LoVo (cell line): ENCODE data around the gene TMEM119.

Experiments used
- DNase-seq: peaks from one replicate; pipeline ENCODE4 v3.0.0-alpha.2; 2016; ENCODE audit warnings: low spot score

The TMEM119 gene

GRCh38 chr12:108616359-108616758, 18.5 kb upstream of the TMEM119 start:
- no peak for DNase-seq

GRCh38 chr12:108615918-108616317, 18.0 kb upstream of the TMEM119 start:
- DNase-seq = no peak

- DNase-seq = no peak
Observed at GRCh38 chr12:108614639-108615038, 16.8 kb upstream of the TMEM119 start.

- no peak for DNase-seq
Observed at GRCh38 chr12:108614041-108614440, 16.2 kb upstream of the TMEM119 start.

GRCh38 chr12:108613548-108613947, 15.7 kb upstream of the TMEM119 start:
- DNase-seq = no peak

- no peak for DNase-seq
Observed at GRCh38 chr12:108612788-108613282, 15.0 kb upstream of the TMEM119 start.

GRCh38 chr12:108611884-108612415, 14.1 kb upstream of the TMEM119 start:
- no peak for DNase-seq

- DNase-seq = no peak
Observed at GRCh38 chr12:108610856-108611605, 13.1 kb upstream of the TMEM119 start.

GRCh38 chr12:108610336-108610815, 12.5 kb upstream of the TMEM119 start:
- DNase-seq = no peak

- no peak for DNase-seq
Observed at GRCh38 chr12:108609537-108610335, 11.9 kb upstream of the TMEM119 start.

GRCh38 chr12:108608616-108609015, 10.7 kb upstream of the TMEM119 start:
- DNase-seq = no peak

- no peak for DNase-seq
Observed at GRCh38 chr12:108607981-108608600, 10.2 kb upstream of the TMEM119 start.

- no peak for DNase-seq
Observed at GRCh38 chr12:108606492-108606891, 8.6 kb upstream of the TMEM119 start.

- DNase-seq = no peak
Observed at GRCh38 chr12:108605690-108606406, 8.0 kb upstream of the TMEM119 start.

GRCh38 chr12:108605000-108605689, 7.3 kb upstream of the TMEM119 start:
- DNase-seq = no peak

GRCh38 chr12:108604208-108604941, 6.5 kb upstream of the TMEM119 start:
- DNase-seq = no peak

GRCh38 chr12:108603743-108604142, 5.9 kb upstream of the TMEM119 start:
- no peak for DNase-seq

GRCh38 chr12:108602976-108603704, 5.3 kb upstream of the TMEM119 start:
- no peak for DNase-seq

- no peak for DNase-seq
Observed at GRCh38 chr12:108602209-108602705, 4.4 kb upstream of the TMEM119 start.

- DNase-seq = no peak
Observed at GRCh38 chr12:108600702-108601007, 2.8 kb upstream of the TMEM119 start.
